ENCODE data around the gene SLC38A2. TPM values are rescaled to one million over a fixed set of nuclear protein-coding genes. Genes with fewer than 3 reads are reported as not detected.

Gene SLC38A2
- total and polyA plus RNA-seq, 9 donors = 124 to 390 (median 197) TPM

- Histone ChIP-seq H3K4me1 (ENCODE audit: insufficient read depth) (peaks cover 14% of the 10 kb centered on the region), H3K9me3 (no peaks in the 10 kb centered on the region), H3K27ac (no peak overlapping the region), H3K36me3 (no peaks in the 10 kb centered on the region), H3K4me3 (no peak overlapping the region), H3K27me3 (no peaks in the 10 kb centered on the region)
- WGBS, 3 donors = 26 to 44% (median 41%) methylated on average over 2 of the region's 2 CpGs
- no peak for TF ChIP-seq POLR2A (IDR thresholded peaks at IDR 0.05)
- TF ChIP-seq EP300 (IDR thresholded peaks at IDR 0.05) = peak; percentile 30
- TF ChIP-seq CTCF (IDR thresholded peaks at IDR 0.05) = no peak
- DNase-seq = peak in 1 of 5 donors; percentile 60
- intact Hi-C loops (cut with DNase I) = loop anchor here in 1 of 4 donors (10.0 kb wide), 1 partner anchor 266 kb away; no protein-coding TSS in a partner anchor
Measured at GRCh38 chr12:46389031-46389616, 16.6 kb upstream of the SLC38A2 start.

GRCh38 chr12:46388427-46389021, 16.0 kb upstream of the SLC38A2 start:
- DNase-seq = no peak
- Histone ChIP-seq H3K27ac (no peak overlapping the region), H3K36me3 (no peaks in the 10 kb centered on the region), H3K27me3 (no peaks in the 10 kb centered on the region), H3K4me3 (no peak overlapping the region), H3K4me1 (ENCODE audit: insufficient read depth) (peaks cover 14% of the 10 kb centered on the region), H3K9me3 (no peaks in the 10 kb centered on the region)
- TF ChIP-seq CTCF (IDR thresholded peaks at IDR 0.05) (no peak), POLR2A (IDR thresholded peaks at IDR 0.05) (no peak), EP300 (IDR thresholded peaks at IDR 0.05) (no peak)
- intact Hi-C loops (cut with DNase I) = loop anchor here in 1 of 4 donors (10.0 kb wide), 1 partner anchor 266 kb away; no protein-coding TSS in a partner anchor
- 56 to 64% (median 57%) methylated on average over 3 of the region's 3 CpGs for WGBS, 3 donors

- Histone ChIP-seq H3K36me3 (no peaks in the 10 kb centered on the region), H3K27ac (no peak overlapping the region), H3K9me3 (no peaks in the 10 kb centered on the region), H3K4me3 (no peak overlapping the region), H3K27me3 (no peaks in the 10 kb centered on the region), H3K4me1 (ENCODE audit: insufficient read depth) (peaks cover 14% of the 10 kb centered on the region)
- WGBS, 3 donors = 91 to 97% (median 95%) methylated on average over 6 of the region's 6 CpGs
- TF ChIP-seq POLR2A (IDR thresholded peaks at IDR 0.05) (no peak), EP300 (IDR thresholded peaks at IDR 0.05) (no peak), CTCF (IDR thresholded peaks at IDR 0.05) (no peak)
- DNase-seq = no peak
- intact Hi-C loops (cut with DNase I) = loop anchor here in 1 of 4 donors (10.0 kb wide), 1 partner anchor 267 kb away; no protein-coding TSS in a partner anchor
Measured at GRCh38 chr12:46387670-46388069, 15.1 kb upstream of the SLC38A2 start.

- no peak overlapping the region for H3K27ac ChIP-seq
- DNase-seq = no peak
- H3K36me3 ChIP-seq = no peaks in the 10 kb centered on the region
- intact Hi-C loops (cut with DNase I) = loop anchor here in 1 of 4 donors (10.0 kb wide), 1 partner anchor 268 kb away; no protein-coding TSS in a partner anchor
- 26 to 44% (median 40%) methylated on average over 7 of the region's 7 CpGs for WGBS, 3 donors
- no peaks in the 10 kb centered on the region for H3K27me3 ChIP-seq
- H3K9me3 ChIP-seq = no peaks in the 10 kb centered on the region
- peak overlapping the region; percentile 13 for H3K4me3 ChIP-seq
- H3K4me1 ChIP-seq (ENCODE audit: insufficient read depth) = peaks cover 17% of the 10 kb centered on the region
- TF ChIP-seq POLR2A (IDR thresholded peaks at IDR 0.05) = no peak
Measured at GRCh38 chr12:46386877-46387629, 14.5 kb upstream of the SLC38A2 start.
